ENCODE measurements around the gene DMAC1.
A peak's percentile ranks its signal among the peaks of the same experiment; 100 is the strongest.

The DMAC1 gene

DNA sequence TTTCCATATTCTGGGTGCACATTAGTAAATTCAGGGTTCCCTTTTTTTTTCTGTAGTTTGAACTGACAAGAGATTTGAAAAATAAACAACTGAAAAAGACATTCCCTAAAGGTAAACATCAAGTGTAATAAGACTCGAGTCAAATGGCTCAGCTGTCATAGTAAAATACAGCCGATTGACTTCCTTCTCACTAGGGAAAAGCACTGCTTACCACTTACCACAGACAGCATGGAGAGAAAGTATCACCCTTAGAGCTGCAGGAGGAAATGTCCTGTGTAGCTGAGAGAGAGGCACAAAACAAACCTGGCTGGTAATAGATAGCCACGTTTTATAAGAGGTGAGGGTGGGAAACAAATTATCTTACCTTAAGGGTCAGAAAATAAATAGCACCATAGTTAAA is 12.1 kb upstream of the DMAC1 start:
- no peak for DNase-seq (ENCODE audit: low read depth)
- TF ChIP-seq, protein P1, sequence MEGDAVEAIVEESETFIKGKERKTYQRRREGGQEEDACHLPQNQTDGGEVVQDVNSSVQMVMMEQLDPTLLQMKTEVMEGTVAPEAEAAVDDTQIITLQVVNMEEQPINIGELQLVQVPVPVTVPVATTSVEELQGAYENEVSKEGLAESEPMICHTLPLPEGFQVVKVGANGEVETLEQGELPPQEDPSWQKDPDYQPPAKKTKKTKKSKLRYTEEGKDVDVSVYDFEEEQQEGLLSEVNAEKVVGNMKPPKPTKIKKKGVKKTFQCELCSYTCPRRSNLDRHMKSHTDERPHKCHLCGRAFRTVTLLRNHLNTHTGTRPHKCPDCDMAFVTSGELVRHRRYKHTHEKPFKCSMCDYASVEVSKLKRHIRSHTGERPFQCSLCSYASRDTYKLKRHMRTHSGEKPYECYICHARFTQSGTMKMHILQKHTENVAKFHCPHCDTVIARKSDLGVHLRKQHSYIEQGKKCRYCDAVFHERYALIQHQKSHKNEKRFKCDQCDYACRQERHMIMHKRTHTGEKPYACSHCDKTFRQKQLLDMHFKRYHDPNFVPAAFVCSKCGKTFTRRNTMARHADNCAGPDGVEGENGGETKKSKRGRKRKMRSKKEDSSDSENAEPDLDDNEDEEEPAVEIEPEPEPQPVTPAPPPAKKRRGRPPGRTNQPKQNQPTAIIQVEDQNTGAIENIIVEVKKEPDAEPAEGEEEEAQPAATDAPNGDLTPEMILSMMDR (IDR thresholded peaks at IDR 0.05; ENCODE audit: control insufficient read depth, insufficient read depth, low read depth, low read length, missing control alignments) = no peak
- H3K4me3 ChIP-seq (ENCODE audit: control insufficient read depth, low read depth, low read length) = no peak overlapping the region

DNA sequence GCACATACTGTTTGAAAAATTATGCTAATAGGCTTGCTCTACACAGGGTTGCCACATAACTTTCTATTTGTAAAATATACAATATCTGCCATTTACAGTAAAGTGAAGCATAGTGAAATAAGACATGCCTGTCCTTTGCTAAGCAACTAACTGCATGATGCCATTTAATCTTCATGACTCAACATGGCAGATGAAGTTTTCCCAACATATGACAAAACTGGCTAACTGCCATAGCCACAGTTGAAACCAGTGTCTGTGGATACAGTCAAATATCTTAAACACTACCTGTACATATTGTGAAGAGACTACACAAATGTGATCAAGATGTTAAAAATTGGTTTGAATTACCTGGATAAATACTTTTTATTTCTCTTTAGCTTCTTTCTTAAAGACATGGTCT is 3.1 kb upstream of the DMAC1 start:
- DNase-seq (ENCODE audit: low read depth) = no peak
- TF ChIP-seq, protein P1 (IDR thresholded peaks at IDR 0.05; ENCODE audit: control insufficient read depth, insufficient read depth, low read depth, low read length, missing control alignments) = no peak
- no peak overlapping the region for H3K4me3 ChIP-seq (ENCODE audit: control insufficient read depth, low read depth, low read length)

DNA sequence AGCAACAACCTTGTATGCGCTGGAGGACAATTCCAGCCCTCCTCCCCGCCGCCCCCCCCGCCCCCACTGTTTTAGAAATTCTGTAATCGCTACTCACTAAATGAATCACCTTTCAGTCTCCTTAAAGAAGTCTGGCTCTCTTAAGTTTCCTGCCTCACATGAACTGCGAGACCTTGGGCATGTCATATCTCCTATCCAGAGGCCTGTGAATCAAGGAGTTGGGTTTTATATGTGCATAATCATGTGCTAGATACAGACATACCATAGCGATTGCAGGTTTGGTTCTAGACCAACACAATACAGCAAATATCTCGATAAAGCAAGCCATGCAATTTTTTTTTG is 337 bp upstream of the DMAC1 start:
- peak overlapping the region; percentile 91 for H3K4me3 ChIP-seq (ENCODE audit: control insufficient read depth, low read depth, low read length)
- no peak for DNase-seq (ENCODE audit: low read depth)
- TF ChIP-seq, protein P1 (IDR thresholded peaks at IDR 0.05; ENCODE audit: control insufficient read depth, insufficient read depth, low read depth, low read length, missing control alignments) = no peak

DNA sequence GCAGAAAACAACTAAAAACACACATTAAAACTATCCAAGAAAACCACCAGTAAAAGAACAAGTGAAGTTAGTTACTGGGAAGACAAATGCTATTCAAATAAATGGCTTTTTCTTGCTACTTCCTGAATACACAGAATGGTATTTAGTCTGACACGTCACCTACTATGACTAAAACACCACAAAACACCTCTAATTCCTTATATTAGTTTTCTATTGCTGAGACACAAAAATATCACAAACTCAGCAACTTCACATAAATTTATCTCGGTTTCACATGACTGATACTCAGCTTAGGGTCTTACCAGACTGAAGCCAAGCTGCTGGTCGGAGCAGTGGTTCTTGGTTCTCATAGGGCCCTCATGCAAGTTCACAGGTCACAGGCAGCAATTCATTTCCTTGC is 5.4 kb downstream of the DMAC1 start:
- no peak overlapping the region for H3K4me3 ChIP-seq (ENCODE audit: control insufficient read depth, low read depth, low read length)
- DNase-seq (ENCODE audit: low read depth) = no peak
- TF ChIP-seq, protein P1 (IDR thresholded peaks at IDR 0.05; ENCODE audit: control insufficient read depth, insufficient read depth, low read depth, low read length, missing control alignments) = no peak

DNA sequence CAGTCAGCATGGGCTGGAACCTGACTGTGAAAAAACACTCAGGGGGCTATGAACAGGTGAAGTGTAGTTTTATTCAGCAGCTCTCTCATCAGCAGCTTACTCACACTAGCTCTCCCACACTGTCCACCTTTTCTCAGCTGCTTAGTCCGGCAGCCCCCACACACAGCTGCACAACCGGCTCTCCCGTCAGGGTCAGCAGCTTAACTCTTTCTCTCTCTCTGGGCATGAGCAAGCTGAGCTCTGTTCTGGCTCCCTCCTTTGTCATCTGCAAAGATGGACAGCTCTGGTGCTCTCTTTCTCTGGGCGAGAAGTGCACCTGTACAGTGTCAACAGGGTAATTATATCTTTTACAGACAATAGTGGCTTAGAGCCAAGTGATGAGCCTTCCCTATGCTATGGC is 8.2 kb downstream of the DMAC1 start:
- no peak for DNase-seq (ENCODE audit: low read depth)
- H3K4me3 ChIP-seq (ENCODE audit: control insufficient read depth, low read depth, low read length) = no peak overlapping the region
- TF ChIP-seq, protein P1 (IDR thresholded peaks at IDR 0.05; ENCODE audit: control insufficient read depth, insufficient read depth, low read depth, low read length, missing control alignments) = no peak

DNA sequence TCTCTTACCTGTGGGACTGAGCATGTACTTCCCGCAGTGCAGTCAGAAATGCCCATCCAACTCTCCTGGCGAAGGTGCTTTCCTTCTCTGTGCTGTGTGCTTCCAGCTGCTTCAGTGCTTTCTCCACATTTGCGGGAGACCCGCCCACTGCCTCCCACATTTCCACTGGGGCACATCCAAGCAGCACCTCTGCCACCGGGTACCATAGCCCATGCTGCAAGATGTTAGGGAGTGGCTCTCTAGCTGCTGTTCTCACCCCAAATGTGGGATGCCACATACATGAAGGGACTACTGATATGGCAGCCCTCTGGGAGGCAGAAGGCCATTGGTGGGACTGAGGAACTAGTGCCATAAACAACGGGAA is 8.8 kb downstream of the DMAC1 start:
- TF ChIP-seq, protein P1 (IDR thresholded peaks at IDR 0.05; ENCODE audit: control insufficient read depth, insufficient read depth, low read depth, low read length, missing control alignments) = no peak
- no peak overlapping the region for H3K4me3 ChIP-seq (ENCODE audit: control insufficient read depth, low read depth, low read length)
- no peak for DNase-seq (ENCODE audit: low read depth)

Data from AG09309 (cell line).